LNCAP (cell line): Measurements from ENCODE around the gene TBX18.

ENCODE experiments used
- TF ChIP-seq, protein P1 (sequence below): fragments of 450-650 bp; IDR thresholded peaks from 2 replicates; pipeline ENCODE4 v1.5.1; 2017; ENCODE audit warnings: mild to moderate bottlenecking

The TBX18 gene

GRCh38 chr6:84764332-84765049, at the start of gene TBX18:
Gene TBX18 (minus strand): TSS chr6:84764598. CDS start chr6:84764181, 417 bp downstream.
- TF ChIP-seq, protein P1, sequence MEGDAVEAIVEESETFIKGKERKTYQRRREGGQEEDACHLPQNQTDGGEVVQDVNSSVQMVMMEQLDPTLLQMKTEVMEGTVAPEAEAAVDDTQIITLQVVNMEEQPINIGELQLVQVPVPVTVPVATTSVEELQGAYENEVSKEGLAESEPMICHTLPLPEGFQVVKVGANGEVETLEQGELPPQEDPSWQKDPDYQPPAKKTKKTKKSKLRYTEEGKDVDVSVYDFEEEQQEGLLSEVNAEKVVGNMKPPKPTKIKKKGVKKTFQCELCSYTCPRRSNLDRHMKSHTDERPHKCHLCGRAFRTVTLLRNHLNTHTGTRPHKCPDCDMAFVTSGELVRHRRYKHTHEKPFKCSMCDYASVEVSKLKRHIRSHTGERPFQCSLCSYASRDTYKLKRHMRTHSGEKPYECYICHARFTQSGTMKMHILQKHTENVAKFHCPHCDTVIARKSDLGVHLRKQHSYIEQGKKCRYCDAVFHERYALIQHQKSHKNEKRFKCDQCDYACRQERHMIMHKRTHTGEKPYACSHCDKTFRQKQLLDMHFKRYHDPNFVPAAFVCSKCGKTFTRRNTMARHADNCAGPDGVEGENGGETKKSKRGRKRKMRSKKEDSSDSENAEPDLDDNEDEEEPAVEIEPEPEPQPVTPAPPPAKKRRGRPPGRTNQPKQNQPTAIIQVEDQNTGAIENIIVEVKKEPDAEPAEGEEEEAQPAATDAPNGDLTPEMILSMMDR: no peak

GRCh38 chr6:84811351-84811750, 47.0 kb upstream of the TBX18 start:
- TF ChIP-seq, protein P1: no peak

- TF ChIP-seq, protein P1: no peak
These were observed 45.1 kb upstream of the TBX18 start for GRCh38 chr6:84809455-84809854.

GRCh38 chr6:84808491-84809061, 44.2 kb upstream of the TBX18 start:
- TF ChIP-seq, protein P1: no peak

DNA sequence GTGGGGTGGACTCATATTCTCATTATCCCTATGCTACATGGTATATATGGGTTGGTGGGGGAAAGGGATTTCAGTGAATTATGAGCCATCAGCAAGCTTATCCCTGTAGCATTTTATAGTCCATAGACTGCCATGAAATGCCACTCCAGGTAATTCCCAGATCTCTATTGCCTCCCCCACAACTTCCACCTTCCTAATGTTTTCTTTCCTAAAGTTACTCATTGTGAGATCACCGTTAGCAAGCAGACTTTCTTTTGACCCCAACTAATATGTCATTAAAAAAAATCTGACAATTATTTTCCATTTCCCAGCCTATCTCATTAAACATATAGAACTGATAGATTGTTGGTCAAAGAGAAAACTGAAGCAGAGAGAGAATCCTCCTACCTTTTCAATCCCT, 40.7 kb upstream of the TBX18 start:
- TF ChIP-seq, protein P1: no peak

GRCh38 chr6:84804720-84805119, 40.3 kb upstream of the TBX18 start:
- TF ChIP-seq, protein P1: no peak

DNA sequence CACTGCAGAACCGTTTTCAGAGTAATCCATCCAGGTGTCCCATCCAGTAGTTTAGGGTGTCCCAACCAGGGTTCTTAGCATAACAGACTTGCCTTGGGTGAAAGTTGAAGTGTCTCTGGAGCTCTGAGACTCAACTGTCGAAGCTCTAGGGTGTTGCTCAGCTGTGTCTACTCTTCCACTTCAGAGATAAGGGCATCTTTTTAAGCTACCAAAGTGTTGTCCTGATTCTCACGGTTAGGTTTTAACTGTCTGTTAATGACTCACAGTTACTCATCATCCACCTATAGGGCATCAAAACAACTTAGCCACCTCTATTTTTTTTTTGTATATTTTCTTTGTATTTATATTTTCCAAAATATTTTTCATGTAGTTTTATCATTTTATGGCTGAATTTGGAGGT, 36.9 kb upstream of the TBX18 start:
- TF ChIP-seq, protein P1: no peak
